ENCODE data around the gene PILRA.

- no peak for TF ChIP-seq CTCF (IDR thresholded peaks at IDR 0.05)
- no peak for TF ChIP-seq POLR2A (IDR thresholded peaks at IDR 0.05)
Measured at GRCh38 chr7:100433592-100434296, 60.5 kb downstream of the PILRA start.

All from adrenal gland (tissue), 5 donors.